WI38 (cell line): Measurements from ENCODE around the gene NEU2.

Source experiments
- H3K4me3 ChIP-seq: 2 replicates; pipeline ENCODE4 v1.5.1; 2011; ENCODE audit warnings: low read depth, mild to moderate bottlenecking, control low read depth, low read length
- CTCF ChIP-seq: IDR thresholded peaks from 2 replicates; pipeline ENCODE4 v1.5.1; 2012; ENCODE audit warnings: low read depth, mild to moderate bottlenecking, control low read depth, low read length

The NEU2 gene

DNA sequence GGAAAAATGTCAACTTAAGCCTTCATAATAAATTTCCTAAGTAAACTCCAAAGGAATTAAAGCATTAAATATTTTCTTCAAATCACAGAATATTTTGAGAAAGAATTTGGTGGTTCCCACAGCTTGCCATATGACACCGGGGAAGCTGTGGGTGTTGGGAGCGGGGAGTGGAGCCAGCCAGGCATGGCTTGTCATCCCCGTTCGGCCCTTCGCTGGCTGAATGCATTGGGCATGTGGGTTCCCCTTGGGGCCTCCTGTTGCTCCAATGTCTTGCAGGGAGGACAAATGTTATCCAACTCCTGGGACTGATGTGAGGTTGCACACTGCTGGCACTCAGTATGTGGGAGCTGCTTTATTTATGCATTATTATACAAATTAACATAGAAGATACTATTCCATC, 38.0 kb upstream of the NEU2 start:
- TF ChIP-seq CTCF, result no peak
- H3K4me3 ChIP-seq, result no peak overlapping the region

DNA sequence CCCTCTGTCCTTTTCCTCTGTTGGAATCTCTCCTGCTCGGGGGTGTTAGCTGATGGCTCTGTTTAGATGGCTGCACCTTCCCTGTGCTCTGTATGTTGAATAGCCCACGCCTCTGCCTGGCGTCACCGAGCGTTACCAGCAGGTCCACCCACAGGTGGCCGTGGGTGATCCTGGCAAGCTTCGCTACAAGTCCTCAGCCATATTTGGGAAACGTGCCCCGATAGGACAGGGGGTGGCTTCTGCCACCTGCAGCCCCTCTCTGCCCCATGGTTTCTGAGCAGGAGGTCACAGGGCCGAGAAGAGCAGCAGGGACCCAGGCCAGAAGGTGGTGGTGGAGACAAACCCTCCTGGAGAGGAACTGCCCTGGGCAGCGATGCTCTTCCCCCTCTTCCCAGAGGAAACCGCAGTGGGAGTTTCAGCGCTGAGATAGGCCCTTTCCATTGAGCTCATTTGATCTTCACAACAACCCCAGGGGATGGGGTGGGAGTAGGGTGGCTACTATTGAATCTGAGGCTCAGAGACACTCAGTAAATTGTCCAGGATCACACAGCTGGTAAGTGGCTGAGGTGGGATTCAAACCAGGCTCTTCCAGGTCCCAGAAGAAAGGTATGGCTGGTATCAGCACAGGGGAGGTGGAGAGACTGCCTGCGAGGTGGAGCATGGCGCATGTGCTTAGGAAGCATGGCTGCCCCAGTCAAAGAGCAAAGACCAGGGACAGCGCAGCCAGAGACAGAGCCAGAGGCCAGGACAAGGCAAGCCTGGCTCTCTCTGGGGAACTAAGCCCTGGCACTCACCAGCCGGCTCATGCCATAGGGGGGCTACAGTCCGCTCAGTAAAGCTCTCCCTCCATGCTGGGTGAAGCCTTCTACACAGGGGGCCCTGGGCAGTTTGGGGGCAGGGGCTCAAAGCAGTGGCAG, 34.5 kb upstream of the NEU2 start:
- H3K4me3 ChIP-seq, result no peak overlapping the region
- TF ChIP-seq CTCF, result no peak

- no peak overlapping the region for H3K4me3 ChIP-seq
- no peak for TF ChIP-seq CTCF
Measured at GRCh38 chr2:232998666-232998985, 33.8 kb upstream of the NEU2 start.

GRCh38 chr2:232999354-232999753, 33.1 kb upstream of the NEU2 start:
- TF ChIP-seq CTCF, result no peak
- no peak overlapping the region for H3K4me3 ChIP-seq

DNA sequence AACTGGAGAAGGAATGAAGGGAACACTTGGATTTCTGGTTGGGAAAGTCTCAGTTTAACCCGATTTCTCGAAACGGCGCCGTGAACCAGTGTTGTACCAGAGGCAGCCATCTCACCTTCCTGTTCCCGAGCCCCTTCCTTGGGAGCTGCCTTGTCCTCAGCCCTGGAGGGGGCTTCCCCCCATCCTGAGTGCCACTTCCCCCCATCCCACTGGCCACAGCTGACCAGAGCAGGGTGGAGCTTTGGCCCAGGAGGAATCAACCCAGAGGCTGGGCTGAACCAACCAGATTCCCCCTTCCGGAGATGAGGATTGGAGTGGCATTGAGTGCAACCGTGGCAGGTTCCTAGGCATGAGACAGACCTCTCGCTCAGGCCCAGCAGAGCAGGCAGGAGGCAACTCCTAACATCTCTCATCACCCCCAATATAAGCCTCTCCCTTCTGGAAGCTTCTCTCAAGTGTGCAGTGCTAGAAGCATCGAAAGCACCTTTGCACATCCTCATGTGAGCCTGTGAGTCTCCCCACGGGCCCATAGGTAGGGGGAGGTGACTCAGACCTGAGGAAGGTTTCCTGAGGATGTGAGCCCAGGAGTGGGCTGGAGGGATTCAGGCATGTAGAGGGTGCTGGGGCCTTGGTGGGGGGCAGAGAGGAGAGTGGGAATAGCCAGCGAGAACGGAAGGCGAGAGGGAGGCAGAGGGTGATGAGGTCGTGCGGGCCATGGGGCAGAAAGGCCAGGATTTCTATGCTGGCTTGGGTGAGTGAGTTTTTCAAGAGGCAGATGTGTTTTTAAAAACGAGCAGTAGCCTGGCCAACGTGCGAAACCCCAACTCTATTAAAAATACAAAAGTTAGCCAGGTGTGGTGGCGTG, 31.4 kb upstream of the NEU2 start:
- TF ChIP-seq CTCF, result no peak

DNA sequence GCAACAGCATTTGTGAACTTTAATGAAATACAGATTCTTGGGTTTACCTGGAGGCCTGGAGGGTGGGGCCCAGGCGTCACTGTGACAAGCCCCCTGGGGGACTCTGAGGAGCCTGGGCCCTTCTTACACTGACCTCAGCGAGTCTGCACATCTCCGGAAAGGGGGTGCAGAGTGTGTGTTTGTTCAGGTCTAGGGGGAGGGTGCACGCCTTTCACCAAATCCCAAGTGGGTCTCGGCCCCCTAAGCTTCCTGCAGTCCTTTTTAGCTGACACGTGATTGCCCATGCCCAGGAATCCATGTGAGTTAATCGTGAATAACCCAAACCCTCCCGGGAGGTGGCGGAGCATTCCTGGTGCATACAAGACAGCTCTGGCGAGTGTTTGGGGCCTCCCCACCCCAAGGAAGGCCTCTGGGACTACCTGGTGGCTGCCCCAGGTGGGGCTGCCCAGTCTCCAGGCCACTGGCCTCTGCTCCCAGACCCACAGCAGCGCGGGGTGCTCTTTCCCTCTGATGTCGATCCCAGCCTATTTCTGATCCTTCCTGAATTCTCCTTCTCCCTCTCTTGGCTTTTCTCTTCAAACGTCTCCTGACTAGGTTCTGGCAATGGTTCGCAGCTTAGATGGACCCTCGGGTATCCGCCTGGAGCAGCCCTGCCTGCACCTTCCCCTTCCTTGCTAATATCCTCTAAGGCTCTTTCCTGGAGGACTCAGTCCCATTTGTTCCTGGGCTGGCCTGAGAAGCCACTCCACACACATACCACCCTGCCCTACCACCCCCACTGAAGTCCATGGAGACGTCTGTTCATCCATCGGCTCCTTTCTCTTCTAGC, 29.4 kb upstream of the NEU2 start:
- no peak for TF ChIP-seq CTCF
- H3K4me3 ChIP-seq, result no peak overlapping the region

More for the DNA sequence above, 31.4 kb upstream of the NEU2 start:
- no peak overlapping the region for H3K4me3 ChIP-seq
